ENCODE measurements around the gene KIFC3. TPM values are rescaled to one million over a fixed set of nuclear protein-coding genes. Genes with fewer than 3 reads are reported as not detected.

KIFC3 gene
- total and polyA plus RNA-seq, 2 of the 8 experiments (the other 6 are each of a cell fraction or from before 2014, with no cell fraction given): 2.1 to 7.1 TPM

DNA sequence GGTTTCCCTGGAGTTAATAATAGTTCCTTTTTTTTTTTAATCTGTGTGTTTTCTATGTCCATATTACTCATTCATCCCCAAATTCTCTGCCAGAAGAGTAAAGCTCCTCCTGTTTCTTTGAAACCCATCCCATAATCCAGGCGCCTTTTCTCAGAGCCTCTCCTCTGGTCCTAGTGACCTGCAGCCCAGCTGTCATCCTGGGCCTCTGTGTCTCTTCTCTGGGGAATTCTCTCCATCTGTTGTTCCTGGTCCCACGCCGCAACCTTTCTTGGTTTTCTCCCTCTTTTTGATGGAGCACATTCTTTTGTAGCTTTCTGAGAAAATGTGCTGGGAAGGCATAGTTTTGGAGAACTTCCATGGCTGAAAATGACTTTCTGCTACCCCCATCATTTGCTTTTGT, 56.5 kb downstream of the KIFC3 start:
- Histone ChIP-seq H2AFZ (ENCODE audit: low read length) (no peak overlapping the region), H3K27me3 (replicated peaks in 1 of 4; ENCODE audit: control insufficient read depth in 3 of 4, extremely low read depth in 1 of 4, insufficient read depth in 3 of 4, low read length in 3 of 4) (no peaks in the 10 kb centered on the region), H3K4me1 (replicated peaks in 1 of 4; ENCODE audit: control insufficient read depth in 3 of 4, insufficient read depth in 4 of 4, low read length in 3 of 4) (no peaks in the 10 kb centered on the region), H4K5ac (ENCODE audit: insufficient read length, low read depth, low read length) (no peak overlapping the region), H3K23me2 (ENCODE audit: low read depth, low read length) (no peaks in the 10 kb centered on the region), H3K14ac (ENCODE audit: insufficient read length) (no peak overlapping the region), H4K91ac (replicated peaks; ENCODE audit: insufficient read length, low read length) (no peak overlapping the region), H2BK120ac (replicated peaks; ENCODE audit: low read depth, low read length) (no peak overlapping the region), H2BK5ac (ENCODE audit: low read depth, low read length) (no peak overlapping the region), H2BK12ac (ENCODE audit: low read depth, low read length) (no peak overlapping the region), H3K4me3 (ENCODE audit: extremely low read depth in 1 of 4, insufficient read depth in 2 of 4, low read depth in 3 of 4, low read length in 4 of 4) (no peak overlapping the region), H3K56ac (replicated peaks; ENCODE audit: insufficient read length, low read depth, low read length) (no peak overlapping the region), H3K79me1 (ENCODE audit: low read depth, low read length) (no peaks in the 10 kb centered on the region), H3K9ac (replicated peaks in 1 of 4; ENCODE audit: extremely low read depth in 1 of 4, low read depth in 3 of 4, low read length in 3 of 4) (no peak overlapping the region), H3K79me2 (ENCODE audit: control insufficient read depth in 1 of 2, insufficient read depth in 2 of 2, low read length in 2 of 2) (no peaks in the 10 kb centered on the region), H3K23ac (ENCODE audit: insufficient read length) (no peak overlapping the region), H2BK15ac (ENCODE audit: low read length) (no peak overlapping the region), H3K4me2 (ENCODE audit: insufficient read depth in 1 of 2, low read depth in 2 of 2, low read length in 2 of 2) (no peak overlapping the region), H4K20me1 (replicated peaks in 1 of 2; ENCODE audit: control insufficient read depth in 1 of 2, insufficient read depth in 2 of 2, low read length in 2 of 2) (peaks cover 0 to 6% of the 10 kb centered on the region in 2 experiments), H2AK5ac (ENCODE audit: low read depth, low read length) (no peak overlapping the region), H2BK20ac (ENCODE audit: low read length) (no peak overlapping the region), H3K9me3 (ENCODE audit: insufficient read depth in 2 of 2, low read depth in 1 of 2, low read length in 1 of 2) (no peaks in the 10 kb centered on the region), H3K18ac (ENCODE audit: extremely low read depth, low read length) (no peak overlapping the region), H3K4ac (replicated peaks; ENCODE audit: insufficient read length, low read depth, low read length) (no peak overlapping the region), H3K36me3 (ENCODE audit: control insufficient read depth in 2 of 4, insufficient read depth in 4 of 4, low read length in 3 of 4) (peaks cover 0 to 3% (median 0%) of the 10 kb centered on the region in 4 experiments; a peak in 3 of 8 replicates), H3K27ac (ENCODE audit: low read depth, low read length) (no peak overlapping the region), H4K8ac (ENCODE audit: extremely low read depth, insufficient read depth, low read length) (no peak overlapping the region)
- TF ChIP-seq EZH2 (IDR thresholded peaks at IDR 0.05; ENCODE audit: low read depth, low read length, severe bottlenecking): no peak
- no peak for TF ChIP-seq POU5F1 (IDR thresholded peaks at IDR 0.05; ENCODE audit: low read depth, low read length)
- no peak for TF ChIP-seq SP4 (IDR thresholded peaks at IDR 0.05; ENCODE audit: low read length)
- TF ChIP-seq, protein P1, sequence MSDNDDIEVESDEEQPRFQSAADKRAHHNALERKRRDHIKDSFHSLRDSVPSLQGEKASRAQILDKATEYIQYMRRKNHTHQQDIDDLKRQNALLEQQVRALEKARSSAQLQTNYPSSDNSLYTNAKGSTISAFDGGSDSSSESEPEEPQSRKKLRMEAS (IDR thresholded peaks at IDR 0.05): no peak
- no peak for TF ChIP-seq TAF1 (IDR thresholded peaks at IDR 0.05; ENCODE audit: low read depth, low read length)
- TF ChIP-seq BCL11A (IDR thresholded peaks at IDR 0.05; ENCODE audit: low read depth in 2 of 2, low read length in 2 of 2): no peak
- no peak for TF ChIP-seq ZNF274 (IDR thresholded peaks at IDR 0.05; ENCODE audit: borderline replicate concordance, extremely low read depth, low read length)
- 97% methylated on average over 3 of the region's 3 CpGs; no CpG with 5 or more reads in 1 of the 2 experiments for WGBS, 2 experiments (ENCODE audit: extremely low coverage in 1 of 2, insufficient coverage in 1 of 2, insufficient read length in 1 of 2, insufficient replicate concordance in 2 of 2, low coverage in 1 of 2, low lambda C conversion rate in 2 of 2, missing lambda C conversion rate in 1 of 2)
- ChIA-PET CTCF (ENCODE audit: partially characterized antibody) (interaction anchor here (2.2 to 3.2 kb wide), 2 partner anchors 11 to 23 kb away, joined by 7 to 18 read pairs; no protein-coding TSS in a partner anchor), POLR2A (ENCODE audit: partially characterized antibody) (interaction anchor here (0.6 to 2.2 kb wide), 4 partner anchors 9 to 30 kb away, joined by 3 to 6 read pairs (median 4); no protein-coding TSS in a partner anchor)
- FAIRE-seq (no peak), DNase-seq (ENCODE audit: low read depth in 1 of 2, low spot score in 2 of 2) (no peak)
